Neural cell (in vitro differentiated cells): ENCODE measurements around the gene WIPF3. TPM values are rescaled to one million over a fixed set of nuclear protein-coding genes. Genes with fewer than 3 reads are reported as not detected.

Experiments used
- H2AFZ ChIP-seq: fragments of 200-600, 300-800 bp; sonication (generic), shearing (Covaris generic); 2 replicates; pipeline ENCODE4 v1.6.0; 2014; ENCODE audit warnings: low read depth, mild to moderate bottlenecking, antibody characterized with exemption, low read length, moderate library complexity
- H3F3A ChIP-seq: fragments of 200-600 bp; shearing (Covaris generic); 2 replicates; pipeline ENCODE4 v1.6.1; 2016; ENCODE audit warnings: mild to moderate bottlenecking, moderate library complexity, mixed read lengths, antibody characterized with exemption, low read length; ENCODE audit not compliant: insufficient read depth, poor library complexity, severe bottlenecking
- H3K27ac ChIP-seq: fragments of 200-600, 300-800 bp; sonication (generic), shearing (Covaris generic); 2 replicates; pipeline ENCODE4 v1.5.1; 2014; ENCODE audit warnings: mild to moderate bottlenecking, low read length, moderate library complexity
- H3K27me3 ChIP-seq: fragments of 300-800, 200-600 bp; sonication (generic), shearing (Covaris generic); 2 replicates; pipeline ENCODE4 v1.6.0; 2014; ENCODE audit warnings: mild to moderate bottlenecking, low read depth, low read length, moderate library complexity; ENCODE audit not compliant: insufficient read depth
- H3K36me3 ChIP-seq: fragments of 300-800, 200-600 bp; sonication (generic), shearing (Covaris generic); 2 replicates; pipeline ENCODE4 v1.5.1; 2014; ENCODE audit warnings: mild to moderate bottlenecking, antibody characterized with exemption, low read length, moderate library complexity; ENCODE audit not compliant: insufficient read depth
- H3K4me2 ChIP-seq: fragments of 300-800, 200-600 bp; sonication (generic), shearing (Covaris generic); 2 replicates; pipeline ENCODE4 v1.6.0; 2014; ENCODE audit warnings: mild to moderate bottlenecking, low read length
- H3K4me3 ChIP-seq: fragments of 300-800, 200-600 bp; sonication (generic), shearing (Covaris generic); 2 replicates; pipeline ENCODE4 v1.5.1; 2014; ENCODE audit warnings: mild to moderate bottlenecking, low read length, moderate library complexity
- H3K79me2 ChIP-seq: fragments of 200-600 bp; shearing (Covaris generic); replicated peaks from 2 replicates; pipeline ENCODE4 v1.6.0; 2014; ENCODE audit warnings: mild to moderate bottlenecking, low read length, moderate library complexity; ENCODE audit not compliant: insufficient read depth
- H3K9ac ChIP-seq: fragments of 300-800, 200-600 bp; sonication (generic), shearing (Covaris generic); 2 replicates; pipeline ENCODE4 v1.6.1; 2016; ENCODE audit warnings: mild to moderate bottlenecking, low read length, mixed read lengths
- H3K9me2 ChIP-seq: fragments of 200-600 bp; shearing (Covaris generic); 2 replicates; pipeline ENCODE4 v1.6.1; 2016; ENCODE audit warnings: mild to moderate bottlenecking, low read length, mixed read lengths; ENCODE audit not compliant: insufficient read depth
- H3K9me3 ChIP-seq: fragments of 200-600, 300-800 bp; sonication (generic), shearing (Covaris generic); 2 replicates; pipeline ENCODE4 v1.6.1; 2016; ENCODE audit warnings: mild to moderate bottlenecking, mixed run types, low read length, moderate library complexity, mixed read lengths
- H4K20me1 ChIP-seq: fragments of 200-600 bp; shearing (Covaris generic); 2 replicates; pipeline ENCODE4 v1.6.1; 2016; ENCODE audit warnings: mild to moderate bottlenecking, mixed run types; ENCODE audit not compliant: insufficient read depth
- CTCF ChIP-seq: fragments of 450-650 bp; IDR thresholded peaks from 2 replicates; pipeline ENCODE4 v1.5.1; 2014; ENCODE audit warnings: antibody characterized with exemption, mild to moderate bottlenecking, moderate library complexity; ENCODE audit not compliant: poor library complexity, severe bottlenecking
- EP300 ChIP-seq: fragments of 450-650 bp; conservative IDR thresholded peaks from 2 replicates; pipeline ENCODE4 v1.6.1; 2014; ENCODE audit warnings: antibody characterized with exemption, mild to moderate bottlenecking, moderate library complexity; ENCODE audit not compliant: poor library complexity, severe bottlenecking
- EZH2 ChIP-seq: fragments of 200-600, 300-800 bp; shearing (Covaris generic), sonication (generic); IDR thresholded peaks from 2 replicates; pipeline ENCODE4 v1.6.1; 2014; ENCODE audit warnings: antibody characterized with exemption, low read length, borderline replicate concordance, mild to moderate bottlenecking; ENCODE audit not compliant: insufficient read depth, poor library complexity, severe bottlenecking
- MXI1 ChIP-seq: fragments of 450-650 bp; conservative IDR thresholded peaks from 2 replicates; pipeline ENCODE4 v1.6.1; 2014; ENCODE audit warnings: antibody characterized with exemption, mild to moderate bottlenecking; ENCODE audit not compliant: poor library complexity, severe bottlenecking
- POLR2AphosphoS5 ChIP-seq: IDR thresholded peaks from 2 replicates; pipeline ENCODE4 v1.6.1; 2012
- RAD21 ChIP-seq: fragments of 450-650 bp; conservative IDR thresholded peaks from 2 replicates; pipeline ENCODE4 v1.6.1; 2014; ENCODE audit warnings: antibody characterized with exemption, mild to moderate bottlenecking, moderate library complexity
- REST ChIP-seq: IDR thresholded peaks from 2 replicates; pipeline ENCODE4 v1.6.1; 2012; ENCODE audit warnings: borderline replicate concordance
- SMC3 ChIP-seq: fragments of 450-650 bp; conservative IDR thresholded peaks from 2 replicates; pipeline ENCODE4 v1.6.1; 2014; ENCODE audit warnings: antibody characterized with exemption, mild to moderate bottlenecking, moderate library complexity; ENCODE audit not compliant: poor library complexity
- TAF1 ChIP-seq: IDR thresholded peaks from 2 replicates; pipeline ENCODE4 v1.6.1; 2012; ENCODE audit warnings: low read depth
- polyA plus RNA-seq: library from polyadenylated mRNA; depleted of rRNA; stranded (reverse); fragments of >200 nt; gene quantifications from 2 replicates; pipeline ENCODE4 v1.2.3, GENCODE V29; 2014

Gene WIPF3
- polyA plus RNA-seq, 1 donor from 2014 or later, result 3.8 TPM

DNA sequence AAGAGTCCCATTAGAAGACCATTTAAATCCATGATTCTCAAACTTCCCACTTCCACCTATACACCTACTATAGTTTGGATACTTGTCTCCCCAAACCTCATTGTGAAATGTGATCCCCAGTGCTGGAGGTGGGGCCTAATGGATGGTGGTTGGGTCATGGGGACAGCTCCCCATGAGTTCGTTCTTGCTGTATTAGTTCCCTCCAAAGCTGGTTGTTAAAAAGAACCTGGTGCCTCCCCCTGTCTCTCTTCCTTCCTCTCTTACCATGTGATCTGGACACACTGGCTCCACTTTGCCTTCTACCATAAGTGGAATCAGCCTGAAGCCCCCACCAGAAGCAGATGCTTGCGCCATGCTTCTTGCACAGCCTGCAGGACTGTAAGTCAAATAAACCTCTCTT, 53.9 kb downstream of the WIPF3 start:
- Histone ChIP-seq H3K36me3 (no peaks in the 10 kb centered on the region), H3K4me2 (no peak overlapping the region), H3K4me3 (no peak overlapping the region), H3K27ac (no peak overlapping the region), H3K27me3 (no peaks in the 10 kb centered on the region), H3F3A (no peaks in the 10 kb centered on the region), H3K9me2 (no peaks in the 10 kb centered on the region), H3K79me2 (no peaks in the 10 kb centered on the region), H4K20me1 (no peaks in the 10 kb centered on the region), H3K9me3 (no peaks in the 10 kb centered on the region), H3K9ac (no peak overlapping the region), H2AFZ (no peak overlapping the region)
- TF ChIP-seq EP300 (no peak), SMC3 (no peak), POLR2AphosphoS5 (no peak), MXI1 (no peak), TAF1 (no peak), EZH2 (no peak), CTCF (no peak), RAD21 (no peak), REST (no peak)

DNA sequence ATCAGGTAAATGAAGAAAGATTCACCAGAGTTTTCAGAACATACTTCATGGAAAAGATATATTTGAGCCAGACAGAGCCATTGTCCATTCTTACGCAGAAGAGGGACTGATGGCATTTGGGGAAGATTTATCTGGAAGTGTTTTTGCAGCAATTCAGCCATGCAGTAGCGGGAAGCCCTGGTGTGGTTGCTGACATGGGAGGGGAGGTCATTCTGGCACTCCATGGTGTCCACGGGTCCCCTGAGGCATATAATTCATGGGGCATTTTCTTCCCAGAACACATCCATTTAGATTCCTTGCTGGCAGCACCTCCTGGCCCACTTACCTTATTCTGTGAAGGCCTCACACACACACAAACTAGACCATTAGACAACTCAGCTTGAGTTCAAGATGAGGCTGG, 55.6 kb downstream of the WIPF3 start:
- Histone ChIP-seq H3K9me2 (no peaks in the 10 kb centered on the region), H4K20me1 (no peaks in the 10 kb centered on the region), H3K9ac (no peak overlapping the region), H3K4me3 (no peak overlapping the region), H3K36me3 (no peaks in the 10 kb centered on the region), H2AFZ (no peak overlapping the region), H3K4me2 (no peak overlapping the region), H3K27me3 (no peaks in the 10 kb centered on the region), H3K9me3 (no peaks in the 10 kb centered on the region), H3F3A (no peaks in the 10 kb centered on the region), H3K27ac (no peak overlapping the region), H3K79me2 (no peaks in the 10 kb centered on the region)
- TF ChIP-seq SMC3 (no peak), EP300 (no peak), TAF1 (no peak), MXI1 (no peak), REST (no peak), CTCF (no peak), EZH2 (no peak), POLR2AphosphoS5 (no peak), RAD21 (no peak)
